Measurements from ENCODE around the gene ITPR1.
A peak's percentile ranks its signal among the peaks of the same experiment; 100 is the strongest.

Gene ITPR1

DNA sequence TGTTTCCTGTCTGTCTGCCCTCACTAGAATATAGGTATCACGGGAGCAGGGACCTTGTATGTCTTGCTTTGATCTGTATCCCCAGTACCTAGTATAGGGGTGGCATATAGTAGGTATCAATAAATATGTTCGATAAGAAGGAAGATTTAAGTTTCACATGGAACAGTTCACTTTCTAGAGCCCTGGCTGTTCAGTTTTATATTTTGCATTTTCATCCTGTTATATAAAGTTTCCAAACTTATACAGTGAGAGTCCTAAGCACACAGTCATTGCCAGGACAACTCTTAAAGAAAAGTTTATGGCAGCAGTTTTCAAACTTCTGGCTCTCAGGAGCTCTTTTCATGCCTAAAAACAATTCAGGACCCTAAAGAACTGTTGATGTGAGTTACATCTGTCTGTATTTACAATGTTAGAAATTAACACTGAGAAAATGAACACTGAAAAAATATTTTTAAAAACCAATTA, 13.4 kb downstream of the ITPR1 start:
- in situ Hi-C loops (cut with MboI; ENCODE audit: low pct_unique_long_range_greater_than_20kb, low sequenced_read_pairs), result no loop called here
- DNase-seq, result no peak

- DNase-seq, result no peak
- in situ Hi-C loops (cut with MboI; ENCODE audit: low pct_unique_long_range_greater_than_20kb, low sequenced_read_pairs), result no loop called here
Observed at GRCh38 chr3:4507024-4507596, 14.0 kb downstream of the ITPR1 start.

GRCh38 chr3:4508048-4508981, 15.2 kb downstream of the ITPR1 start:
- DNase-seq, result peak; percentile 56
- in situ Hi-C loops (cut with MboI; ENCODE audit: low pct_unique_long_range_greater_than_20kb, low sequenced_read_pairs), result no loop called here

DNA sequence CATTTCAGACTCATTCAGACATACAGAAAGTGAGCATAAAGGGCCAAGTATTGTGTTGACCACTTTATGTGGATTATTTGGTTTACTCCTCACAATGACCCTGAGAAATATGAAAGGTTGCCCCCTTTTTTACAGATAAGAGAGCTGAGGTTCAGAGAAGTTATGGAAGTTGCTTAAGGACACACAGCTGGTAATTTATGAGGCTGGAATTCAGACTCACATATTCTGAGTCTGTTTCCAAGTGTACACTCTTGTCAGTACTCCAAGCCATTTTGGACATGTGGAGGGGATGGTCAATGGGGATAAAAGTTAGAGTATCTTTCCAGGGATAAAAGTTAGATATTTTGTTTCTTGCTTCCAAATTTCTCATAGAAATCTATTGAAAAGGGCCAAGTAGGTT, 15.9 kb downstream of the ITPR1 start:
- DNase-seq, result no peak
- in situ Hi-C loops (cut with MboI; ENCODE audit: low pct_unique_long_range_greater_than_20kb, low sequenced_read_pairs), result no loop called here

DNA sequence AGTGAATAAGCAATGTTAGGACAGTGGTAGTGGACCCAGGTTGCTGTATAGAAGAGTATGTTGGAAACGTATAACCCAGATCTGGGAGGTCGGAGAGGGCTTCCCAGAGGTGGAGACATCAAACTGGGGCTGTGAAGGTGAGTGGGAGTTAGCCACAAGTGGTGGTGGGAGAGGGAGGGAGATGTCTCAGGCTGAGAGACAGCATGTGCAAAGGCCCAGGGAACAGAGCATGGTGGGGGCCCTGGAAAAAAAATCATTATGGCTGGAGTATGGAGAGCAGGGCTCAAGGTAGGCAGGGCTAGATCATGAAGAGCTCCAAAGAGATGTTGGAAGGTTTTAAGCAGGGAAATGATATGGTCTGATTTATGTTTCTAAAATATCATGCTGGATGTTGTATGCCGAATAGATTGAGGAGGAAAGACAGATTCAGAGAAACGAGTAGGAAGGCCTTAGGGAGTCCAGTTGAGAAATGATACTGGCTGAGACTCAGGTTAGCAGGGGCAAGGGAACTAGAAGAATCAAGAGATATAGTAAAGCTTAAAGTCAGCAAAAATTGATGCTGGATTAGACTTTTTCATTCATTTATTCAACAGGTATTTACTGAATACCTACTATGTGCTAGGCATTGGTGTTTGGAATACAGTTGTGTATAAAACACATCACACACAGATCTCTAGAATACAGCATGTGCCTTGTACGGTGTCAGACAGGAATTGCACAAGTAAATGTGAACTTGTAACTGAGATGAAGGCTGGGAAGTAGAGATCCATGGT, 17.0 kb downstream of the ITPR1 start:
- in situ Hi-C loops (cut with MboI; ENCODE audit: low pct_unique_long_range_greater_than_20kb, low sequenced_read_pairs), result no loop called here
- no peak for DNase-seq

DNA sequence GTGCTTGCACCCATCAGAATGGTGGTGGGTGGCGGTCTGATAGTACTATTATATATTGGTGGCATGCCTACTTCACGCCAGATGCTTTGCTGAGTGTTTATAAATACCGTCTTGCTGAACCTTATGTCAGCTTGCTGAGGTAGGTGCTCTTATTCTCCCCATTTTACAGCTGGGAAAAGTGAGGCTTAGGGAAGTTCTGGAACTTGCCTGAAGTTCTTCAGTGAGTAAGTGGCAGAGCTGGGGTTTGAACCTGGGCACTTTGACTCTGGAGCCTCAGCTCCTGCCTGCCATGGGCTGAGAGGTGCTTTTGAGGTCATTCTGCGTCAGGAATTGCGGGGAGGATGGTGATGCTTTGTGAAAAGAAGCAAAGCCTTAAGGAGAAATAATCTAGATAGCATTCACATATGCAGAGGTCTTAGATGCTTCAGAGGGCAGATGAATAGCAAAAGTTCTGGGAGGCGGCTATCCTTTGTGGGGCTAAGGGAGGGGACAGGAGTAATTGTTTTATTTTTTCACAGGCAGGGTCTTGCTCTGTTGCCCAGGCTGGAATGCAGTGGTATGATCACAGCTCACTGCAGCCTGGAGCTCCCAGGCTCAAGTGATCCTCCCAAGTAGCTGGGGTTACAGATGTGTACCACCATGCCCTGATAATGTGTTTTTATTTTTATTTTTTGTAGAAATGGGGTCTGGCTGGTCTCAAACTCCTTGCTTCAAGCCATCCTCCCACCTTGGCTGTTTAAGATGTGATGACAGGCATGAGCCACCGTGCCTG, 18.5 kb downstream of the ITPR1 start:
- no peak for DNase-seq
- in situ Hi-C loops (cut with MboI; ENCODE audit: low pct_unique_long_range_greater_than_20kb, low sequenced_read_pairs), result no loop called here

DNA sequence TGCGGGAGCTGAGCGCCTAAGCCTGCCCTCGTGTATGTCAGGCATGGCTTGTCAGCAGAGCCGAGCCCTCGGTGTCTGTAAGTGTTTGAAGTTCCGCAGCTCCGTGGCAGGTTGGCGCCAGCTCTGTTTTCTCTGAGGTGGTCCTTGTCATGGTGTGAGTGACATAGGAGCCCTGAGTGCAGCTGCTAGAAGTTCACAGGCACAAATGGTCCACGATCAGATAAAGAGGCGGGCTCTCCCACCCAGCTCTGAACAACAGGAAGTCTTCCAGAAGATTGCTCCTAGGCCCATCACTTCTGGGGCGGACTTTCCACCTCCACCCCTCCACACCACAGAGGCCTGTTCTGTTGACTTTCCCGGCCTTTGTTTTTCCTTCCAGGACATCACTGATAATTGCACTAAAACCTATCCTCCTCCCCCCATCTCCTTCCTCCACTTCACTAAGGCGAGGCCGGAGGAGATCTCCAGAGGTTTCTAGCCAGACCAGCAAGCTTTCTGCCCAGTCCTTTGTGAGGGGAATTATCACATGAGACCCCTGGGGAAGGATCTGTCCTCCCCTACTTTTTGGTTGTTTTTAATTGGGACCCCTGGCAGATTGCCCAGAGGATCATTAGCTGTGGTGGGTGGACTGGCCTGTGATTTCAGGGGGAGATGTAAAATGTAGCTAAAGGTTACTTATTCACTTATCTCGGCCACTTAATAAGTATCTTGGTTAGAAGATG, 19.9 kb downstream of the ITPR1 start:
- no peak for DNase-seq
- in situ Hi-C loops (cut with MboI; ENCODE audit: low pct_unique_long_range_greater_than_20kb, low sequenced_read_pairs), result no loop called here

GRCh38 chr3:4514321-4514720, 21.2 kb downstream of the ITPR1 start:
- in situ Hi-C loops (cut with MboI; ENCODE audit: low pct_unique_long_range_greater_than_20kb, low sequenced_read_pairs), result no loop called here
- no peak for DNase-seq

DNA sequence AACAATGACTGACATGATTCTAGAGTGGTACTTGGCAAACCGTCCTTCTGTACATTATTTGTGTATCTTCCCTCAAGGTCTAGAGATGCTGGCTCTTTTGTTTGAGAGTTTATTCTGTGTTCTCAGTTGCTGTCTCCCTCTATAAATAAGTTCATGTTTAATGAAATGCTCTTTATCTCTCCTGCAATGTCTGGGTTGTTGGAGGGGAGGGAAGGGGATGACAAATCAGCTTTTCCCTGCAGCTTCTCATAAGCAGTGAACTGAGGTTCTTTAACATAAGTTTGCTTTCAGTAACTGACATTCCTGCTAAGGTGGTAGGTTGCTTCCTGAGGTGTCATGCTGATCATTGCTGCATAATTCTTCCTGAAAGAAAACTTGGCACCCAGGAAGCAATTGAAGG, 21.8 kb downstream of the ITPR1 start:
- no peak for DNase-seq
- in situ Hi-C loops (cut with MboI; ENCODE audit: low pct_unique_long_range_greater_than_20kb, low sequenced_read_pairs), result no loop called here

DNA sequence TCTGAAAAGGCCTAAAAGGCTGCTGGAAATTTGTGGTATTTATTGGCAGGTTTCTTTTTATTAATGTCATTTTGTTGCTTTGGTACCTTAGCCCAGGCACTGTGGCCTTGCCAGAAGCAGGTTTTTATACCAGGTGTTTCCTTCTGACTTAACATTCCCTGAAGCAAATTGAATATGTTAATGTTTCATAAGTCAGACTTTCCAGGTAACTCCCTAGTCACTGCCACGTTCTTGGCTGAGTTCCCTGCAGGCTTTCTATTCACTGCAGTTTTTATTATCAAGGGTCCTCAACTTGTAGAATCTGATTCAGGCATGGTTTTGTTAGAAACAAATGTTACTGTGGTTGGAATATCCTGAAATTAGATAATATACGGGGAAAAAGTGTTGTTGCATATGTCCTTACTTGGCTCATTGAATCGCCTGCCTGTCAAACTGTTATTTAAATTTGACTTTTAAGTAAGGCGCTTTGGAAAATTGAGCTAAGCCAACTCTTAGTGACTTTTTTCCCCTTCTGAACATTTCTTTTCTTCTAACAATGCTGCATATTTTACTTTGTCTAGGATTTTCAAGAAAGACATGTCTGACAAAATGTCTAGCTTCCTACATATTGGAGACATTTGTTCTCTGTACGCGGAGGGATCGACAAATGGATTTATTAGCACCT, 22.9 kb downstream of the ITPR1 start:
- DNase-seq, result no peak
- in situ Hi-C loops (cut with MboI; ENCODE audit: low pct_unique_long_range_greater_than_20kb, low sequenced_read_pairs), result no loop called here

GRCh38 chr3:4517093-4517492, 23.9 kb downstream of the ITPR1 start:
- in situ Hi-C loops (cut with MboI; ENCODE audit: low pct_unique_long_range_greater_than_20kb, low sequenced_read_pairs), result no loop called here

GRCh38 chr3:4517643-4518311, 24.6 kb downstream of the ITPR1 start:
- DNase-seq, result peak; percentile 54
- in situ Hi-C loops (cut with MboI; ENCODE audit: low pct_unique_long_range_greater_than_20kb, low sequenced_read_pairs), result no loop called here

More at GRCh38 chr3:4517093-4517492, 23.9 kb downstream of the ITPR1 start:
- DNase-seq, result no peak

DNA sequence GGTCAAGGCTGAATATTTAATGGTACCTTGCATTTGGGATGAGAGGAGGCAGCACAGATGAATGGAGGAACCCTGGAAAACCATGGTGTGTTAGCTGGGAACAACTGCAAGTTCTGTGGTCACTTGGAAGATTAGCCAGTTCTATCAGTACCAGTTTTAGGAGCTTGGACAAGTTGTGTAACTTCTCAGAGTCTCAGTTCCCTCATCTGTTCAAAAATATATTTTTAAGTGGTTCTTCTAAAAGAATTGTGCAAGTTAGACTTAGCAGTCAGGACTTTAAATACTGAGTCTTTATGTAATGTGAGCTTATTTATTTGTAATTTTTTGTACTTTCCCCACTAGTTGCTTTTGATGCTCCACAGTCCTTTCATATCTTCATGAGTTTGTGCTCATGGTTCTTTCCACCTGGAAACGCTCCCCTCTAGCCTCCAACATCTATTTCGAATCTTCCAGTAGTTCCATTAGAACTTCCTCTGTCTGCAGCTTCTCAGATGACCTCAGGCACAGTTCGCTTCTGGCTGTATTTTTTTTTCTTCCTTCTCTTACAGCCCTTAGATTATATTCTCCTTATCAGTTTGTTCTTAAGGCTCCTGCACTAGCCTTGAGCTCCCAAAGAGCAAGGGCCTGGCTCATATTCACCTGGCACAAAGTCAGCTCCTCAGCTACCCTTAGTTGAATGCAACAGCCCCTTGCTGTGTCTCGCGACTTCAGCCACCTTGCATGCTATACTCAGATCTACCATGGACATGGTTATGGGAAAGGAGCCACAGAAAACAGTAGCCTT, 27.1 kb downstream of the ITPR1 start:
- in situ Hi-C loops (cut with MboI; ENCODE audit: low pct_unique_long_range_greater_than_20kb, low sequenced_read_pairs), result no loop called here
- DNase-seq, result no peak

- in situ Hi-C loops (cut with MboI; ENCODE audit: low pct_unique_long_range_greater_than_20kb, low sequenced_read_pairs), result no loop called here
- DNase-seq, result no peak
Observed at GRCh38 chr3:4522947-4523346, 29.8 kb downstream of the ITPR1 start.

GRCh38 chr3:4523710-4524698, 30.9 kb downstream of the ITPR1 start:
- no peak for DNase-seq
- in situ Hi-C loops (cut with MboI; ENCODE audit: low pct_unique_long_range_greater_than_20kb, low sequenced_read_pairs), result no loop called here
